Stimulated activated CD4-positive, alpha-beta T cell treated with anti-CD3 and anti-CD28 coated beads, Interleukin-4, amount 100 ng/mL, for 24 hours (primary cell): ENCODE results near the gene CPPED1.
A peak's percentile ranks its signal among the peaks of the same experiment; 100 is the strongest.

ENCODE experiments used
- DNase-seq: peaks from one replicate; pipeline ENCODE4 v3.0.0-alpha.2; 2020

Gene CPPED1

GRCh38 chr16:12628536-12628935 lies 175.2 kb downstream of the CPPED1 start:
- no peak for DNase-seq

- no peak for DNase-seq
These were observed 176.3 kb downstream of the CPPED1 start for GRCh38 chr16:12627394-12627793.

GRCh38 chr16:12626411-12626810 lies 177.3 kb downstream of the CPPED1 start:
- DNase-seq: no peak

GRCh38 chr16:12625716-12626115 lies 178.0 kb downstream of the CPPED1 start:
- no peak for DNase-seq

GRCh38 chr16:12625068-12625467 lies 178.6 kb downstream of the CPPED1 start:
- peak; percentile 18 for DNase-seq

- no peak for DNase-seq
These were observed 183.5 kb downstream of the CPPED1 start for GRCh38 chr16:12620150-12620549.

GRCh38 chr16:12618515-12618914 lies 185.2 kb downstream of the CPPED1 start:
- DNase-seq: no peak

- peak; percentile 73 for DNase-seq
These were observed 186.3 kb downstream of the CPPED1 start for GRCh38 chr16:12617401-12617819.

GRCh38 chr16:12614662-12615278 lies 188.9 kb downstream of the CPPED1 start:
- no peak for DNase-seq

- DNase-seq: no peak
These were observed 189.6 kb downstream of the CPPED1 start for GRCh38 chr16:12613992-12614661.

GRCh38 chr16:12613131-12613991 lies 190.3 kb downstream of the CPPED1 start:
- peak; percentile 69 for DNase-seq

GRCh38 chr16:12612598-12613101 lies 191.0 kb downstream of the CPPED1 start:
- DNase-seq: peak; percentile 37

- no peak for DNase-seq
These were observed 191.6 kb downstream of the CPPED1 start for GRCh38 chr16:12611916-12612597.

GRCh38 chr16:12611006-12611477 lies 192.6 kb downstream of the CPPED1 start:
- DNase-seq: no peak

GRCh38 chr16:12609937-12610699 lies 193.6 kb downstream of the CPPED1 start:
- DNase-seq: no peak
